Stimulated activated memory B cell treated with anti-CD40 and anti-IgM and Interleukin-4, amounts not matched to agents 10 μg/mL and 1 μg/mL and 100 μg/mL, for 72 hours (primary cell): Measurements from ENCODE around the gene PRDM13.
A peak's percentile ranks its signal among the peaks of the same experiment; 100 is the strongest.

ENCODE experiments used
- ATAC-seq: fragments of 150-1000 bp; cut with Tn5 transposase; 2 replicates; pipeline ENCODE4 v1.10.0; 2021
- H3K27ac Mint-ChIP-seq: one replicate; pipeline ENCODE4 v1.8.0; 2022; ENCODE audit warnings: mild to moderate bottlenecking, mixed read lengths
- H3K27me3 Mint-ChIP-seq: one replicate; pipeline ENCODE4 v1.8.0; 2022; ENCODE audit warnings: mixed read lengths
- H3K36me3 Mint-ChIP-seq: one replicate; pipeline ENCODE4 v1.8.0; 2022; ENCODE audit warnings: mixed read lengths
- H3K4me1 Mint-ChIP-seq: one replicate; pipeline ENCODE4 v1.8.0; 2022; ENCODE audit warnings: mixed read lengths
- H3K4me3 Mint-ChIP-seq: one replicate; pipeline ENCODE4 v1.8.0; 2022; ENCODE audit warnings: mild to moderate bottlenecking, moderate library complexity, mixed read lengths
- H3K9me3 Mint-ChIP-seq: one replicate; pipeline ENCODE4 v1.8.0; 2022; ENCODE audit warnings: mixed read lengths

Gene PRDM13

DNA sequence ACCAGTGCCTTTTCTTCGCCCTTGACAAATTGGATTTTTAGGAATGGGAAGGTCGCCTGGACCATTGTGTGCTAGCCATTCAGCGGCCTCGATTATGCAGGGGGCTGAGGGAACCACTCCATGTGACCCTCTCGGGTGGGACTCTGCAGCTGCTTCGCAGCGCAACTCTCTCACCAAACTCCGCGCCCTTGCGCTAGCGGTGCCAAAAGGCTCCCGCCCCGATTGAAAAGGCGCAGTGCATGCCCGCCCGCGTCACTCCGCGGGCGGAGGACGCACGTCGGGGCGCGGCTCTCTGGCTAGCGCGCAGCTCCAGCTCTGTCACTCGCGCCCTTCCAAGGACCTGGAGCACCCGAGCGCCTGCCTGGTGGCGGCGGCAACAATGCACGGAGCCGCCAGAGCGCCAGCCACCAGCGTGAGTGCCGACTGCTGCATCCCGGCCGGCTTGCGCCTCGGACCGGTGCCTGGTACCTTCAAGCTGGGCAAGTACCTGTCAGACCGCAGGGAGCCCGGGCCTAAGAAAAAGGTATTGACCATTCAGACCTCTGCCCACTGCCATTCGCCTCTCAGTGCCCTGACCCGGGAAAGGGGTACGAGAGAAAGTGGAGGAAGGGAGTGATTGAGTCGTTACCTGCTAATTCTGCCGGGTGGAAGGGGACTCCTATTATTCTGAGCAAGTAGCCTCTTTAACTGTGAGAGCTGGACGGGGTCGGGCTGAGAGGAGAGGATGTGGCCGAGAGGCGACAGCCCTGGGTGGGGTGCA lies at the start of gene PRDM13:
PRDM13 (plus strand) TSS at position 178 of the 760 bp plus-strand sequence; CDS start at position 380, 202 bp downstream.
- H3K9me3 Mint-ChIP-seq: no peaks in the 10 kb centered on the region
- H3K27ac Mint-ChIP-seq: no peak within 1 kb of the TSS
- H3K4me1 Mint-ChIP-seq: peaks cover 31% of the 10 kb centered on the region

GRCh38 chr6:99559057-99559456 lies 47.6 kb upstream of the PRDM13 start:
- no peak for ATAC-seq
- H3K27me3 Mint-ChIP-seq: no peaks in the 10 kb centered on the region
- H3K27ac Mint-ChIP-seq: no peak overlapping the region
- H3K4me3 Mint-ChIP-seq: no peak overlapping the region
- H3K36me3 Mint-ChIP-seq: peaks cover 40% of the 10 kb centered on the region
- H3K9me3 Mint-ChIP-seq: peaks cover 3% of the 10 kb centered on the region
- H3K4me1 Mint-ChIP-seq: peaks cover 7% of the 10 kb centered on the region

More for the DNA sequence above, at the start of gene PRDM13:
- no peak for ATAC-seq
- Mint-ChIP-seq H3K4me3 (no peak within 1 kb of the TSS), H3K27me3 (peaks cover 97% of the 10 kb centered on the region), H3K36me3 (no peaks in the 10 kb centered on the region)

GRCh38 chr6:99560668-99561067 lies 46.0 kb upstream of the PRDM13 start:
- Mint-ChIP-seq H3K27me3 (no peaks in the 10 kb centered on the region), H3K36me3 (peaks cover 23% of the 10 kb centered on the region), H3K4me3 (no peak overlapping the region), H3K27ac (no peak overlapping the region), H3K4me1 (peaks cover 13% of the 10 kb centered on the region), H3K9me3 (no peaks in the 10 kb centered on the region)
- ATAC-seq: no peak

GRCh38 chr6:99563056-99563723 lies 43.4 kb upstream of the PRDM13 start:
- peaks cover 34% of the 10 kb centered on the region for H3K4me1 Mint-ChIP-seq
- no peak overlapping the region for H3K4me3 Mint-ChIP-seq
- no peak overlapping the region for H3K27ac Mint-ChIP-seq
- H3K27me3 Mint-ChIP-seq: no peaks in the 10 kb centered on the region
- H3K36me3 Mint-ChIP-seq: peaks cover 7% of the 10 kb centered on the region
- no peak for ATAC-seq
- no peaks in the 10 kb centered on the region for H3K9me3 Mint-ChIP-seq

DNA sequence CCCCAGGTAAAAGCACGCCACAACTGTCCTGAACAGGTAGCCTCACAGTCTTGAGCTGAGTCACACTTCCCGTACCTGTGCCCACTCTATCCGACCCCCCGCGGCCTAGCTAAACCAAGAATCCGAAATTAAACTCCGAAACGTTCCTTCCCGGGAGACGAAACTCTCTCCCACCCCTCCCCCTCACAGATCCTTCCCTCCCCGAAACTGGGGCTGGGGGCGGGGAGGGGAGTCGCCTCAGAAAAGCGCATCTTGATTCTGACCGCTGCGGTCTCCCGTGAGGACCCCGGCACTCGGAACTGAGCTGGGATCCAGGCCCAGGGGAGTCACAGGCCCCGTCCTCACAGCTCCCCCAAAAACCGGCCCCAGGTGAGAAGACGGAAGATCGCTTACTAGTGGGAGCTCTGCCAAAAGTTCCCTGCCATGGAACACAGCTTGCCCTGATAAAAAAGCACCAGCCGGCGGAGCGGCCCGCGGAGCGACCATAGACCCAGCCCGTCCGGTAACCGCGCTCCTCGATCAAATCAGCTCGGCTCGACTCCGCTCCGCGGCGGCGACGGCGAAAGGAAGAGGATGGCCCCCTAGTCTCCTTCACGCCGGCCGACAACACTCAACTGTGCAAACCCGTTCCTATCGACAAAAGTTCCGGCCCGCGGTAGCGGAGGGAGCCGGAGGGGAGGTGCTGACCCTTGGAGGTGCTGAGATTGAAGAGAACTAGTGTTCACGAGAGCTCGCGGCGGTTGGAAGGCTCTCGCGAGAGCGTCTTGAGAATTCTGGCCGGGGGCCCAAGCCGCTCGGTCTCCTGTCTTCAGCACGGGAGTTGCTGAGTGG lies 38.3 kb upstream of the PRDM13 start, which contains the start of gene CCNC:
CCNC (minus strand) TSS at position 558 of the 831 bp plus-strand sequence; CDS start at position 425, 133 bp downstream.
- Mint-ChIP-seq H3K27me3 (no peaks in the 10 kb centered on the region), H3K36me3 (peaks cover 5% of the 10 kb centered on the region), H3K4me3 (peak within 1 kb of the TSS; percentile 97), H3K27ac (peak within 1 kb of the TSS; percentile 98), H3K9me3 (no peaks in the 10 kb centered on the region), H3K4me1 (peaks cover 32% of the 10 kb centered on the region)
- ATAC-seq: peak; percentile 99

GRCh38 chr6:99573980-99574617 lies 32.5 kb upstream of the PRDM13 start:
- no peaks in the 10 kb centered on the region for H3K4me1 Mint-ChIP-seq
- H3K4me3 Mint-ChIP-seq: no peak overlapping the region
- H3K9me3 Mint-ChIP-seq: no peaks in the 10 kb centered on the region
- no peak for ATAC-seq
- no peaks in the 10 kb centered on the region for H3K27me3 Mint-ChIP-seq
- no peak overlapping the region for H3K27ac Mint-ChIP-seq
- no peaks in the 10 kb centered on the region for H3K36me3 Mint-ChIP-seq

GRCh38 chr6:99575544-99576227 lies 30.9 kb upstream of the PRDM13 start:
- no peak for ATAC-seq
- Mint-ChIP-seq H3K4me3 (no peak overlapping the region), H3K27me3 (no peaks in the 10 kb centered on the region), H3K27ac (no peak overlapping the region), H3K9me3 (no peaks in the 10 kb centered on the region), H3K4me1 (no peaks in the 10 kb centered on the region), H3K36me3 (no peaks in the 10 kb centered on the region)

DNA sequence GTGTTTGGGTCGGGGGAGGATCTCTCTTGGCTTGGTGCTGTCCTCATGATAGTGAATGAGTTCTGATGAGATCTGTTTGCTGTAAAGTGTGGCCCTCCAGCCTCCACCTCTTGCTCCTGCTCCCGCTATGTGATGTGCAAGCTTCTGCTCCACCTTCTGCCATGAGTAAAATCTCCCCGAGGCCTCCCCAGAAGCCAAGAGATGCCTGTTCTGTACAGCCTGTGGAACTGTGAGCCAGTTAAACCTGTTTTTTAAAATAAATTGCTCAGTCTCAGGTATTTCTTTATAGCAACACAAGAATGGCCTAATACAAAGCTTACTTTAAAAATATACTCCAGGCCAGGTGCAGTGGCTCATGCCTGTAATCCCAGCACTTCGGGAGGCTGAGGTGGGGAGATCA lies 26.9 kb upstream of the PRDM13 start:
- Mint-ChIP-seq H3K27me3 (no peaks in the 10 kb centered on the region), H3K36me3 (no peaks in the 10 kb centered on the region), H3K27ac (no peak overlapping the region), H3K4me3 (no peak overlapping the region), H3K9me3 (no peaks in the 10 kb centered on the region), H3K4me1 (no peaks in the 10 kb centered on the region)
- ATAC-seq: no peak

- Mint-ChIP-seq H3K27me3 (peaks cover 50% of the 10 kb centered on the region), H3K4me1 (peaks cover 22% of the 10 kb centered on the region), H3K36me3 (no peaks in the 10 kb centered on the region)
These were observed 18.8 kb upstream of the PRDM13 start for GRCh38 chr6:99587792-99588191.

DNA sequence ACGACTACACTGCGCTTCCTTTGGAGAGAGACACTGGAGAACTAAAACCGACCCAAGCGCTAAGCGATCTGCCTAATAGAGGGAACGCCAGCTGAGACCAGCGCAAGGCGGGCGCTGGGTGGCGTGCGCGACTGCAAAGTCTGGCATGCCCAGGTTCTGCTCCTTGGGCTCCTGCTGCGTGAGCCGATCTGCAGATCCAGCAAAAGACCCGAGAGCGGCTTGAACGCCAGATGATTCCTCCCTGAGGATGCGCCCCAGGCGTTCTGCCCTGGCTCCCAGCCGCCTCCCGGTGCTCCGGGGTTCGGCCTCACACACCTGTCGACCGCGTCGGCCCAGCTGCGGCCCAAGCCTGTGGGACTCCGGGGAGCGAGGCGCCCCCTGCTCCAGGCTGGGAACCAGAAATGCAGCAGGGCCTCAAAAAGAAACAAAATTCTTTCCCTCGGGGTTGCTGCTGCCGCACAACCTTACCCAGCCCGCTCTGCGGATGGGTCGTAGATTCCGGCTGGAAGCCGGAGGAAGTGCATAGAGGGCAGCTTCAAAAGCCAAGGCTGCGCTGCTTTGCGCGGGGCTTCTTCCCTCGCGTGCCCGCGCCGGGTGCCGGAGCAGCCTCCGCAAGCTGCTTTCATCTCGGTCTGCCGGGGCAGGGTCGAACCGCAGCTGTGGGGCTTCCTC lies 17.9 kb upstream of the PRDM13 start:
- peaks cover 22% of the 10 kb centered on the region for H3K4me1 Mint-ChIP-seq
- peak overlapping the region; percentile 89 for H3K4me3 Mint-ChIP-seq
- no peaks in the 10 kb centered on the region for H3K36me3 Mint-ChIP-seq
- peak; percentile 88 for ATAC-seq
- H3K27me3 Mint-ChIP-seq: peaks cover 60% of the 10 kb centered on the region
- H3K27ac Mint-ChIP-seq: peak overlapping the region; percentile 69
- H3K9me3 Mint-ChIP-seq: no peaks in the 10 kb centered on the region

More at GRCh38 chr6:99587792-99588191, 18.8 kb upstream of the PRDM13 start:
- H3K27ac Mint-ChIP-seq: no peak overlapping the region
- ATAC-seq: no peak
- H3K4me3 Mint-ChIP-seq: no peak overlapping the region
- H3K9me3 Mint-ChIP-seq: no peaks in the 10 kb centered on the region

DNA sequence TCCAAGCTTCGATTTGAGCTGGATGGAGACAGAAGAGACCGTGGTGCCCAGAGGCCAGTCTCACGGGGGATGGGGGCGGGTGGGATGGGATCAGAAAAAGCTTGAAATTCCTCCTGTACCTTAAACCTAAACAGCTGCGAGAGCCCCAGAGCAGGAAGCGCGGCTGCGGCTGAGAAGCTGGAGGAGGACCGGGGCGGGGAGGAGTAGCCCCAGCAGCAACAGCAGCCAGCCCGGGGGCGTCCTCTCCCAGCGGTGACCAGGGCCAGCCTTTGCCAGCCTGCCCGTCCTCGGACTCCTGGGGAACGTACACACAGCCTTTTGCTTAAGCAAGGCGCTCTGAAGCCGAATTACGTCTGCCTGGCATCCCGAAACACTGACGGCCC lies 17.4 kb upstream of the PRDM13 start:
- Mint-ChIP-seq H3K36me3 (no peaks in the 10 kb centered on the region), H3K9me3 (no peaks in the 10 kb centered on the region), H3K4me3 (peak overlapping the region; percentile 89), H3K27ac (peak overlapping the region; percentile 69), H3K4me1 (peaks cover 22% of the 10 kb centered on the region), H3K27me3 (peaks cover 65% of the 10 kb centered on the region)
- ATAC-seq: peak; percentile 18

- Mint-ChIP-seq H3K9me3 (peaks cover 3% of the 10 kb centered on the region), H3K27ac (no peak overlapping the region), H3K27me3 (peaks cover 73% of the 10 kb centered on the region), H3K4me3 (no peak overlapping the region), H3K36me3 (no peaks in the 10 kb centered on the region), H3K4me1 (peaks cover 22% of the 10 kb centered on the region)
- no peak for ATAC-seq
These were observed 16.6 kb upstream of the PRDM13 start for GRCh38 chr6:99589907-99590493.

- Mint-ChIP-seq H3K36me3 (no peaks in the 10 kb centered on the region), H3K27ac (no peak overlapping the region), H3K4me3 (no peak overlapping the region), H3K9me3 (peaks cover 6% of the 10 kb centered on the region), H3K27me3 (peaks cover 83% of the 10 kb centered on the region), H3K4me1 (peaks cover 22% of the 10 kb centered on the region)
- ATAC-seq: no peak
These were observed 15.6 kb upstream of the PRDM13 start for GRCh38 chr6:99590728-99591672.
